ENCODE data around the gene C1orf198.

C1orf198 gene

DNA sequence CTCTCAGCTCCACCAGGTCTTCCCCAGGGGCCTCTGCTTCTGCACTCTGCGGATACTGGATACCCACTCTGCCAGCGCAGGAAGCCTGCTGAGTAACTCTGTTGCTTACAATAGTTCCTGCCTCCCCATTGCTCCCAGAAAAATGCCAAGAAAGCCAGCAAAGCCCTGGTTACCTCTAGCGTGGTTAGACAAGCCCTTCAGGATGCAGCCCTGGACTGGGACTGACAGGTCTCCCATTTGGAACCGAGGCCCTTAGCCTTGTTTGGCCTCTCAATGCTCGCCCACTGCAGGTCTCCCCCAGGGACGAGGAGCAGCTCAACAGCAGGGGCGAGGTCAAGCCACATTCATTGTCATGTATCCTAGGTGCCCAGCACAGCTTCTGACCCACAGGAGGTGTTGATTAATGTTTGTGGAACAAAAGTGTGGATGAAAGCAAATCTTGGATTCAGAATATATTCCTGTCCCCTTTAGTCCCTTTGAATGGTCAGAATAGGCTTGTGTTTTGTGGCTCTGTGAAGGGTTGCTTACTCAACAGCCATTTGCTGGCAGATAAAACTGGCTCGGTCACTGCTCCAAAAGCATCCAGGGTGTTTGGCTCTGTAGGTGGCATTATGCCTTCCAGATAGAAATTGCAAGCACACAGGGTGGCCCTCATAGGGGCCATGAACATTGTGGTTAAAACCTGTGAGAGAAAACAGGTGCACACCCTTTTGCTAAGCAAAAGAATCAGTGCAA, 58.9 kb downstream of the C1orf198 start:
- no peak for DNase-seq (ENCODE audit: low read depth in 2 of 2)

DNA sequence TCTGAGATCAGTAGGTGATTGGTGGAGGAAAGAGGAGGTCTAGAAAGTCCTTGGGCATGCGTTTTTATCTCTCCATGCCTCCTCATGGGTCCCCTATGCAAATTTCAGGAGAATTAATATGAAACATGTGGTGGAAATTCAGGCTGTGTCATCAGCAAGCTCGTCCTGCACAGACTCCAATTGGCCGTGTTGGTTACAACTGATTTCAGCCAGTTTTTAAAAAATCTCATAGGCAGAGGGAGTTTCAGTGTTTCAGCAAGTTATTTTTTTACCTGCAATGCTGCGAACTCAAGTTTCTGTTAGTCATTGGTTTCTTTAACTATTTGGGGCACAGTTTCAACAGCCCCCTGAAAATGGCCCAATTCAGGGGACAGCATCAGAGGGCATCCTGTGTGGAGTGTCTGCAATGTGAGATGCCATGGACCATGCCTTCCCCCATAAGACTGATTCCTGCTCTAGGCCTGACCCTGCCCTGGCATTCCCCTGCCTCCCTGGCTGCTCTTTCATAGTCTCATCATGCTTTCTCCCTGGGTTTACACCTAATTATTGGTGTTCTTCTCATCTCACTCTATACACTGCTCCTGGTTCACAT, 59.9 kb downstream of the C1orf198 start:
- DNase-seq (ENCODE audit: low read depth in 2 of 2) = no peak

DNA sequence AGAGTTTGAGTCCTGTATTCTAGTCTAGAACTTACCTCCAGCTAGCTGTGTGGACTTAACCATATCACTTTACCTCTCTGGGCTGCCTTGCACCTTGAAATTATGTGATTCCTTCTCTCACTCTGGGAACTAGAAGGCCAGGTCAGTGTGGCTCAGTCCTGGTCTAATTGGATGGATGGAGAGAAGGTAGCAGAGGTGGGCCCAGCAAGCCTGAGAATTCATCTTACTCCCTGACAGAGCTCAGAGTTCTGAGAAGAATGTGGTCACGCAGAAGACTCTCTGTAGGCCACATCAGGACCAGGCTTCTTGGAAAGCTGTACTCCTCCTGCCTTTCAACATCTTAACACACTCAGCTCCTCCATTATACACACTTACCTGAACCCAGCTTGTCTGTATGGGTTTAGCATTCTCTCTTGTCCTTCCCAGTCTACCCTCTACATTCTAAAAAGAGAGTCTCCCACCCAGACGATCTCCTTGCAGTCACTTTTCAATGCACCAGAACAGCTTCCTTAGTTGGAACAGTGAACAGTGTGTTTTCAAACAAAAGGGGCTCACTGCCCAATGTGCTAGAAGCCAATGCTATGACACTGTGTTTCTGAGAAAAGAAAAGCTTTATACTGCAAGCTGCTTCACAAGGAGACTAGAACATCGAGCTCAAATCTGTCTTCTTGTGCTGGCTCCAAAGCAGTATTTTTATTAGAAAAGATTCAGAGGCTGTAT, 60.6 kb downstream of the C1orf198 start:
- DNase-seq (ENCODE audit: low read depth in 2 of 2) = no peak

DNA sequence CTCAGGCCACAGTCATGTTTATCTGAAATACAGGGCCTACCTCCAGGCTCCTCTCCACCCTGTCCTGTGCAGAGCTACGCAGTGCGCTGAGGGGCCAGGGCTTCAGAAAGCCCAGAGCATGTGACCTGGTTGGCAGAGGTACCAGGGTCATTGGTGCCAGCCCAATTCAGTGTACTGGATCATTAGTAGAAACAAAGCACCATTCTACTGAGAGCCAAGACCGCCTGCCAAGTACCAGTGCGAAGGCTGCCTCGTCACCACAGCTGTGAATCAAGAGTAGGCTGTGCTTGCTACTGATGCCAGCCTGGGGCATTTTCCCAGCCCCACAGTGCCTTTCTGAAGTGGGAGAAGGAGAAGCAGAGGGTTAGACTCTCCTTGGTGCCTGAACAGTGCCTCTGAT, 61.3 kb downstream of the C1orf198 start:
- no peak for DNase-seq (ENCODE audit: low read depth in 2 of 2)

DNA sequence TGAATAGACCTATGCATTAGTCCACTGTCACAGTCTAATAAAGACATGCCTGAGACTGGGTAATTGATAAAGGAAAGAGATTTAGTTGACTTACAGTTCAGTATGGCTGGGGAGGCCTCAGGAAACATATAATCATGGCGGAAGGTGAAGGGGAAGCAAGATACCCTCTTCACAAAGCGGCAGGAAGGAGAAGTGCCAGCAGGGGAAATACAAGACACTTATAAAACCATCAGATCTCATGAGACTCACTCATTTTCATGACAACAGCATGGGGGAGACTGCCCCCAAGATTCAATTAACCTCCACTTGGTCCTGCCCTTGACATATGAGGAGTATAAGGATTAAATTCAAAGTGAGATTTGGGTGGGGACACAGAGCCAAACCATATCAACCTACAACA, 61.8 kb downstream of the C1orf198 start:
- DNase-seq (ENCODE audit: low read depth in 2 of 2) = no peak

DNA sequence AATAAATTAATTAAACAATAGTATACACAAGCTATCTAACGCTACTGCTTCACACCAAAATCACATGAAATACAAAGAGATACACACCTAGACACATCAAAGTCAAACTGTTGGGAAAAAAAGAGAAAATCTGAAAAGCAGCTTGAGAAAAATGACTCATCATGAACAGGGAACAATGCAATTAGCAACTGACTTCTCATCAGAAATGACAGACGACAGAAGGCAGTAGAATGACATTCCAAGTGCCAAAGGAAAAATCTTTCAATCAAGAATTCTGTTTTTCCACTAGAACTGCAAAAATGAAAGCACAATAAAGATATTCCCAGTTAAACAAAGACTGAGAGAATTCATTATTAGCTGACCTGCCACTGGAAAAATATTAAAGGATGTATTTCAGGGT, 63.9 kb downstream of the C1orf198 start:
- DNase-seq (ENCODE audit: low read depth in 2 of 2) = no peak

DNA sequence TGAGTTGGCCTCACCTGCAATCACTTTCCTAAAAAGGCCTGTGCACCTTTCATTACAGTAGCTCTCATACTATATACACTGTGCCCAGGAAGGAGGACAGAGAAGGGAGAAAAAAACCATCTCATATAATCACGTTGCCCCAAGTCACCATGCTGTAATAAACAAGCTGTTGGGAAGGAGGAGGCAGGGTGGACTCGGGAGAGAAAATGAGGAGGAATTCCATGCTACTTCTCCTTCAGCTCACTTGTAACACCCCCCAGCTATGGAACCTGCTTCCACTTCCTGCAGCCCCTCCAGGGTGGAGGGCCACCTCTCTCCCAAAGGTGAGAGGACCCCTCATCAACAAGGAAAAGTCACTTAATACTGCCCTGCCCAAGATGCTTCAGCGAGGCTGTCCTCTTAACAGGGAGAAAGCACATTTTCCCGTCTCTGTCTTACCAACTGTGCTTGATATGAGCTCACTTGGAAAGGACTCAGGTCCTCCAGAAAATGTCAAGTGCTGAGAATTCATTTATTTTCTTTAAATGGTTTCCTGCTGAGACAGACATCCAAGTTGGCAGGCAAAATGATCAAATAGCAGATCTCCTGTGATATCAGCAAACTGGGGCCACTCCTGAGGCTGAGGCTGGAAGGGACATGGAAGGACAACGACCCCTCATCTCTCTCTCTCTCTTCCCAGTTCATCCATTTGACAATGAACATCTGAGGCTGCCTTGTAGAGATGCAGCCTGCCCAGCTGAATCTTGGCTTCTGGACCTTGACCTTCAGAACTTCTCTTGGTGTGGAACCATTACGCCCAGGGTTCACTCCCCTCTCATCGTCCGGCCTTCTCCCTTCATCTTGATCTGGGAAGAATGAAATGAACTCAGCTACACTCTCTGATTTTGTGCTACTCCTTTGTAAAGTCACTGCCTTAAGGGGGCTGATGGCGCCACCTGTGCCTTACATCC, 67.2 kb downstream of the C1orf198 start:
- DNase-seq (ENCODE audit: low read depth in 2 of 2) = no peak

DNA sequence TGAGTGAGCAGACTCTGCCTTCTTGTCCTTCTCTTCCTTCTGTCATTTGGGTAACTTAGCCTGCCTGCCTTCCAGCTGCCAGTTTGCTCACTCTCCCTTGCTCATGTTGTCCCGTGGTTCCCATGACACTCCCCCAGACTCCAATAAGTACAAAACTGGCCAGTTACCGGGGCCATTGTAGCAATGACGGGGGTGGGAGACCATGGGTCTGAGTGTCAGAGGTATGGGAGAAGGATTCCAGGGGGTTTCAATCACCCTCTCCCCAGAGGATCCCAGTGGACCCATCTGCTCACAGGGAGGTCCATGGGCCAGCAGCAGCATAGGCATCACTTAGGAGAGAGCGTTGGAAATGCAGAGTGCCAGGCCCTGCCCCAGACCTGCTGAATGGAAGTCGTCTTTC, 69.8 kb downstream of the C1orf198 start:
- DNase-seq (ENCODE audit: low read depth in 2 of 2) = no peak

DNA sequence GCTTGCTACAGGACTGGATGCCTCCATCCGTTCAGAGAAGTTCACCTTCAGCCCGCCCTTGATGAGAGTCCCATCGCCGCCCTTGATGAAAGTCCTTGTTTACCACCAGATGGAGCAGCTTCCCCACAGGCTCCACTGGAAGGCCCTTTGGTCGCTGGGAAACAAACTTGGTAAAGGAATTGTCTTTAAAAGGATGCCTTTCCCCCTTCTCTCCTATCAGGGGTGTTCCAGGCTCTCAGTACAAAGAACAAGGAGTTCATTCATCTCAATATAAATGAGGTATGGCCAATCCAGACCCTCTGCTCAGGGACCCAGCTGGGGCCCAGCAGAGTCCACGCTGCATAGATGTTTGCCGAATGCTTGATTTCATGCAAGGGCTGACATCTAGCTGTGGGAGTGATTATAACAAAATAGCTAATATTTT, 70.4 kb downstream of the C1orf198 start:
- no peak for DNase-seq (ENCODE audit: low read depth in 2 of 2)

DNA sequence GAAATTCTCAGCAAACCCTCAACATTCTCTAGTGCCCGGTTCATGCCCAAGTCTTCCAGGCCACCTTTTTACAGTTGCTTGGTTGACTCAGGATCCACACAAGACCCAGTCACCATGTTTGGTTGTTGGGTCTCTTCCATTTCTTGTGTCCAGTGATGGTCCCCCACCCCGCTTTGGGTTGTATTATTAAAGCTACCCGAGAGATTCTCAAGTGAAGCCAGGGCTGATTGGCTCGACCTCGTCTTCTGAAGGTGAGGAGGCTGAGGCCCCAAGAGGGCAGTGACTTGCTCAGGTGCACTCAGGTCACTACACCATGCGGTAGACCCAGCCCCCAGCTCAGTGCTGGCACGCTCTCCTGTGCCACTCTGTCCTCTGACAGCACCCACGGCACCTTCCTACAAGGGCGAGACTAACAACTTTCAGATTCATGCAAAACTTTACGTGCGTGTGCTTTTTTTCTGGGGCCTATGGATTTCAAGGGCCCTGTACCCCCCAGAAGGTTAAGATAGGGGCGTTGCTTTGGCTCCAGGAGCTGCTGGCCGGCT, 70.9 kb downstream of the C1orf198 start:
- no peak for DNase-seq (ENCODE audit: low read depth in 2 of 2)

DNA sequence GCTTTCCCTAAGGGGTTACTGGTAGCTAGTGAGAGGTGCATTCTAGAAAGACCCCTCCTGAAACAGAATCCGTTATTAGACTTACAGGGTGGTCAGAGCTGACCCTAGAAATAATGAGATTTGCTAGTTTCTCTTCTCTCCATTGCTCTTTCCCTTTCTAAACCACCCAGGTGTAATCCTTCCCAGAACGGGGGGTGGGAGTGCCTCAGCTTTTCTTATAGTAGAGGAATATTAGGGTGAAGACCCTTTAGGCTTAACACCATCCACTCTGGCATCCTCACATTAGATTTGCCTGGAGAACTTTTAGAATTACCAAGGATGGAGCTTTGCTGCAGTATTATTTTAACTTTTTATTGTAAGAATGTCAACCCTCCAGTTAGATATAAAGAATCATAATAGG, 71.7 kb downstream of the C1orf198 start:
- DNase-seq (ENCODE audit: low read depth in 2 of 2) = no peak

DNA sequence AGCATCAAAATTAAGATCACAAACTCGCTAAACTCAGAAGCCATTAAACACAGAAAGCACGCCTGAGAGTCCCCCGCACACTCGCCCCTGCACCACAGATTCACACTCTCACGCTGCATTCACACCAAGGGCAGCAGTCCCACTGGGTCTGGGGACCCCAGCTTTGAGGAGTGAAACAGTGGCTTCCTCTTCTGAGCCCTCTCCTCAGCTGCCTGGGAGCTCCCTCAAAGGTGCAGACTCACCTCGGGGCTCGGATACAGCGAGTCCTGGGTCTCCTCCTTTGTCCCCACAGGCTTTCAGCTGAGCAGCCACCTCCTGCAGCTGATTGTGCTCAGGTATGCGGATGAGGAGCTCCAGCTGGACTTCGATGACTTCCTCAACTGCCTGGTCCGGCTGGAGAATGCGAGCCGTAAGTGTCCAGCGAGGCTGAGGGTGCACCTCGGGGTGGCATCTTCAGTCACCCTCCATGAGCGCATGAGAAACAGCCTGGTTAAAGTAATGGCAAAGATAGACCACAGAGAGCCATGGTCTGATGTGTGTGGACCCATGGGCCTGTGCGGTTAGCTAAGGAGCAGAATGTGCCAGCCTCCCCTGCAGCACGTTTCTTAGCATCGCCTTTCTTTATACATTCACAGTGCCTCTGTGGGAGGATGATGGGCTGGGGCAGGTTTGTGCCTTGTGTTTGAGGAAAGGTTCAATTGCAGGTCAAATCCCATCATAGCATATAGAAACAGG, 73.3 kb downstream of the C1orf198 start:
- DNase-seq (ENCODE audit: low read depth in 2 of 2) = no peak

DNA sequence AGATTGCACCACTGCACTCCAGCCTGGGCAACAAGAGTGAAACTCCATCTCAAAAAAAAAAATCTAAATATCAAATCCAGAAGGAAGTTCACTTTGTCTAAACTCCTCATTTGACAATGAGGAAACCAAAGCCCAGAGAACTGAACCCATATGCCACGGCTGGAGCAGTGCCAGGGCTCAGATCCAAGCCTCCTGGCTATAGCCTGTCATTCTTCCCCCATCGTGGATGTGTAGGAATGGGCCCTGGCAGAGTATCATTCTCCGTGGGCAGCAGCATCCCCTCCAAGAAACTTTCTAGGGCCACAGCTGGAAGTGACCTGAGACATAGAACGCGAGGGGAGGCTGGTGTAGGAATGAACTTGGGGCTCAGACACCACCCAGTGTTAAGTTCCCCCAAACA, 73.9 kb downstream of the C1orf198 start:
- no peak for DNase-seq (ENCODE audit: low read depth in 2 of 2)

DNA sequence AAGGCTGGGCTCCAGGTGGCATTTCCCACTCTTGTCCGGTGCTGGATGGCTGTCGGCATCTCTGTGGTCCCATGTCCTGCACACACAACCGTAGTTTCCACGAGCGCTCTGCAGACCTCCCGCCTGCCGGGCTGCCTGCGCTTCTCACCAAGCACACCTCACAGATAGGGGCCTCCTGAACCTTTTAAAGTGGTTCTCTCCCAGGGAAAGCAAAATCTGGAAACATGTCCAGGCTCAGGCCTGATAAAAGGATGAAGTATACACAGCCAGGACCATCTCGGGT, 74.9 kb downstream of the C1orf198 start:
- DNase-seq (ENCODE audit: low read depth in 2 of 2) = no peak

DNA sequence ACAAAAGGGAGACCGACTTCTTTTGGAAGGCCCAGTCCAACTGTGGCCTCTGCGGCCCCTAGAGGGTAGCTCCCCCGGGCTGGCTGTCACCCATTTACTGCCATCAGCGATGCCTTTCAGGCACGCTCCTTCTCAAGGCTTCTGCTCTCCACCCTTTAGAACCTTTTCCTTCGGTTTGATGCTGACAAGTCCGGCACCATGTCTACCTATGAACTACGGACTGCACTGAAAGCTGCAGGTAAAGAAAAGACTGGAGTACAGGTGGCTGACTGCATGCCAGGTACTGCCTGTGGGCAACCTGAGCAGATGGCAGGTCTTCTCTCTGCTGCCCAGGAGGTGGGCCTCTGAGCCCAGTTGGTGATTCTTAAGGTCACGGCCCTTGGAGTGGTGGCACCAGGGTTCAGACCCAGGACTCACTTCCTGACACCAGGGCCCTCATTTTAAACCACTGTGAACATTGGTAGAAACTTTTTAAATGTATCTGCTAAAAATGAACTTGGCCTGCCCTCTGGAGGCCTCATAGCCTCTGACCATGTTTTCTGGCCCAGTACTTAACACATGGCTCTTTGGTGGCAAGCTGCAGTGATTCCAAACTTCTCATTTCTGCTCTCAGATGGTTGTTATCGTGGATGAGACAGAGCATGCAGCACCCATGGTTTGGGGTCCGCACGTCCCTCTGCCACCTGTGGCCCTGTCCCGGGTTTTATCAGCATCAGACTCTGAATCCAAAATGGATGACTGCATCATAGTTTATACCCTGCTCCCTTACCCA, 75.4 kb downstream of the C1orf198 start:
- DNase-seq (ENCODE audit: low read depth in 2 of 2) = no peak

DNA sequence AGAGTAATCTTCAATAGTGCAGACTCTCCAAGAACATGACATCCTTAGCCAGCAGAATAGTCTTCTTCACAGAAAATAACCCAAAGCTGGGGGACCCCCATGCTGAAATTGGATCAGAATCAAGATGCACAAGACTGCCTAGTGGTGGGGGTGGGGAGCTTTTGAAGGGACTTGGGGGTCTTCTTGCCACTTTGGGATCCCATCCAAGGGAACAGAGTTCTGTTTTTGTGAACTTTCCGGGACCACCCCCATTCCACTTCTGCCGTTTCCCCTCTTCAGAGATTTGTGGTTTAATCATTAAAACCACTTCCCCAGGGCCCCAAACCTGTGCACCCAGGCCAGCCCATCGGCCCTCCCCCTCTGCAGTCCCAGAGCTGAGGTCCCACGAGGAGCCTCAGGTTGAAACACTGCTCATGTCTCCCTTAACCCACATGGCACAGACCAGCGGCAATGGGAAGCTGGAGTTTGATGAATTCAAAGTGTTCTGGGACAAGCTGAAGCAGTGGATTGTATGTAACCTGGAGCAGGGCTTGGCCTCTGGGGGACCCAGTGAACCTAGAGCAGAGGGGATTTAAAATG, 76.2 kb downstream of the C1orf198 start:
- DNase-seq (ENCODE audit: low read depth in 2 of 2) = no peak

DNA sequence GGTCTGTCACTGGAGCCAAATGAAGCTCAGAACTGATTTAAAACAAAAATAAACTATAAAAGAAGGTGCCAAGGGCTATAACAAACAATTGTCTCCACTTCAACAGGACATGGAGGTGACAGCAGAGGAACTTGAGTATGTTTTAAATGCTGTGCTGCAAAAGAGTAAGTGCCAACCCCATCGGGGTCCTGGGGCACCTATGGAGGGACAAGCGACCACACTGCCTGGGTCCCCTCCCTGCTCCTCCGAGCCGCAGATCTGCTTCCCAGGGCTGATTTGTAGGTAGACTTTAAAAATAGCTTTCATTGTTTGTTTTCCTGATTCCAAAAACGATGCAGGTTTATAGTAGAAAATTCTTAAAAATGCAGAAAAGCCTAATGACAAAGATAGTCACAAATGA, 78.3 kb downstream of the C1orf198 start:
- DNase-seq (ENCODE audit: low read depth in 2 of 2) = no peak

DNA sequence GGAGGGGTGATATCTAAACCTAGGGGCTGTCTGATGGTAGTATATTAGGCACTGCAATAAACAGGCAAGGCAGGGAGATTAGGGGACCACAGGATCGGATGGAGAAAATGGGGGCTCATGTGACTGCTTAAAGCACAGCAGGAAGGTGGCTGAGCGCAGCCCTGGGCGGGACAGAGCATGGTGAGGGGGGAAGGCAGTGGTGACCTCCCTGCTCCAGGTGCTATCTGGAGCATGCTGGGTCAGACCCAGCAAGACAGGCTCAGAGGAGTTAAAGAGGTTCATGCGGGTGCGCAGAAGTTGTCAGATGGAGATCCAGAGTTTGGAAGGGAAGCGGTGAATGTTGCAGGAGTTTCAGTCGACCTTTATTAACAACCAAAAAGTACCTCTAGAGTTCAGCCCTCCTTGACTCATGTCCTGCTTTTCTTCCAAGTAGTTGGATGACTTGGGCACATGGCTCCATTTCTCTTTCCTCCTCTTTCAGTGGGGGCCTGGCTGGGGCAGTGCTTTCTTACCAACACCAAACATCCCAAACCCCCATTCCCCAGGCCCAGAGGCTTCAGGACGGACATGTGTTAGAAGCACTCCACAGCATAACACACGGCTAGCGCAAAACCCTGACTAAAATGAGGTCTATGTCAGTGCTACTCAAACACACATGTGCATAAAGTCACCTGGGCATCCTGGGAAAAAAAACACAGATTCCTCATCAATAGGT, 79.6 kb downstream of the C1orf198 start:
- DNase-seq (ENCODE audit: low read depth in 2 of 2) = no peak

DNA sequence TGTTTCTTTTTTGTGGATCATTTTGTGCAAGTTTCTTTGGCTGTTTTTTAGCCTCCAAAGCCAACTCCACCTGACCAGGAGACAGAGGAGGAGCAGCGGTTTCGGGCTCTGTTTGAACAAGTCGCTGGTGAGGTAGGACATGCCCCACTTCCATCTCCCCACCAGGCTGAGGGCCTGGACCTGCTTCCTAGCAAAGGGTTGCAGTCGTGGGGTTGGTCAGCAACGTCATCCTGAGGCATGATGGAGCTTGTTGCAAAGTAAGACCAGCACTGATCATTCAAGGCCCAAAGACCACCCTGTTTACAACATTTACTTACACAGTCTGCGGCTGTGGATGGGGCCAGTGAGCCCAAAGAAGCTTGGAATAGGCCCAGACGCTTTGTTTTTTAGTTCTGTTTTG, 80.8 kb downstream of the C1orf198 start:
- DNase-seq (ENCODE audit: low read depth in 2 of 2) = no peak

All from stimulated activated CD8-positive, alpha-beta memory T cell treated with anti-CD3 and anti-CD28 coated beads, Interleukin-15, amount 100 ng/mL, for 48 hours (primary cell).